H9 (cell line): Measurements from ENCODE around the gene C19orf44. TPM values are rescaled to one million over a fixed set of nuclear protein-coding genes. Genes with fewer than 3 reads are reported as not detected.

Experiments
- DNase-seq: peaks from one replicate; pipeline ENCODE4 v3.0.0-alpha.2; 2017
- H2AFZ ChIP-seq: one replicate; pipeline ENCODE4 v1.6.1; 2013; ENCODE audit warnings: mild to moderate bottlenecking, low read length, control low read depth, moderate library complexity
- H2AK5ac ChIP-seq: 2 replicates; pipeline ENCODE4 v1.6.1; 2013; ENCODE audit warnings: low read length, control low read depth, mixed read lengths; ENCODE audit not compliant: insufficient read length
- H2BK120ac ChIP-seq: one replicate; pipeline ENCODE4 v1.6.1; 2013; ENCODE audit warnings: low read depth, mild to moderate bottlenecking, low read length, control low read depth, inconsistent platforms; ENCODE audit not compliant: poor library complexity, severe bottlenecking
- H2BK12ac ChIP-seq: 2 replicates; pipeline ENCODE4 v1.6.1; 2013; ENCODE audit warnings: low read length, control low read depth, mixed read lengths, low read depth; ENCODE audit not compliant: insufficient read length
- H2BK15ac ChIP-seq: 2 replicates; pipeline ENCODE4 v1.6.1; 2013; ENCODE audit warnings: low read depth, low read length, control low read depth
- H2BK20ac ChIP-seq: one replicate; pipeline ENCODE4 v1.6.1; 2013; ENCODE audit warnings: low read depth, mild to moderate bottlenecking, low read length, control low read depth, inconsistent platforms; ENCODE audit not compliant: poor library complexity, severe bottlenecking
- H2BK5ac ChIP-seq: 2 replicates; pipeline ENCODE4 v1.6.1; 2013; ENCODE audit warnings: low read length, control low read depth, mixed read lengths; ENCODE audit not compliant: insufficient read length
- H3K14ac ChIP-seq: 2 replicates; pipeline ENCODE4 v1.6.1; 2013; ENCODE audit warnings: low read length, control low read depth; ENCODE audit not compliant: insufficient read depth
- H3K18ac ChIP-seq: 2 replicates; pipeline ENCODE4 v1.6.1; 2013; ENCODE audit warnings: low read depth, mild to moderate bottlenecking, mixed read lengths, low read length, control low read depth; ENCODE audit not compliant: insufficient read length
- H3K23ac ChIP-seq: 2 replicates; pipeline ENCODE4 v1.6.1; 2013; ENCODE audit warnings: low read length, control low read depth, mixed read lengths, low read depth; ENCODE audit not compliant: insufficient read length
- H3K23me2 ChIP-seq: 2 replicates; pipeline ENCODE4 v1.6.1; 2013; ENCODE audit warnings: low read depth, mild to moderate bottlenecking, mixed read lengths, low read length, control low read depth; ENCODE audit not compliant: insufficient read length, poor library complexity, severe bottlenecking
- H3K27ac ChIP-seq: 2 replicates; pipeline ENCODE4 v1.5.1; 2013; ENCODE audit warnings: low read length, control low read depth, mixed read lengths, low read depth; ENCODE audit not compliant: insufficient read length
- H3K27me3 ChIP-seq: 2 replicates; pipeline ENCODE4 v1.6.1; 2013; ENCODE audit warnings: low read length, control low read depth, inconsistent platforms; ENCODE audit not compliant: insufficient read depth
- H3K4ac ChIP-seq: 2 replicates; pipeline ENCODE4 v1.6.1; 2013; ENCODE audit warnings: low read depth, mild to moderate bottlenecking, control low read depth, inconsistent platforms, low read length, moderate library complexity
- H3K4me1 ChIP-seq: 2 replicates; pipeline ENCODE4 v1.6.1; 2013; ENCODE audit warnings: low read length, control low read depth, inconsistent platforms; ENCODE audit not compliant: insufficient read depth
- H3K4me2 ChIP-seq: 2 replicates; pipeline ENCODE4 v1.6.1; 2013; ENCODE audit warnings: low read length, control low read depth, mixed read lengths; ENCODE audit not compliant: insufficient read length, insufficient read depth
- H3K56ac ChIP-seq: 2 replicates; pipeline ENCODE4 v1.6.1; 2013; ENCODE audit warnings: low read depth, mild to moderate bottlenecking, mixed read lengths, low read length, control low read depth; ENCODE audit not compliant: insufficient read length
- H3K79me1 ChIP-seq: 2 replicates; pipeline ENCODE4 v1.6.1; 2013; ENCODE audit warnings: low read depth, mild to moderate bottlenecking, moderate library complexity, low read length, control low read depth, inconsistent platforms; ENCODE audit not compliant: insufficient read depth, poor library complexity, severe bottlenecking
- H3K79me2 ChIP-seq: 2 replicates; pipeline ENCODE4 v1.6.1; 2013; ENCODE audit warnings: low read length, control low read depth, inconsistent platforms; ENCODE audit not compliant: insufficient read depth
- H3K9ac ChIP-seq: 2 replicates; pipeline ENCODE4 v1.6.1; 2013; ENCODE audit warnings: low read length, control low read depth, mixed read lengths; ENCODE audit not compliant: insufficient read length; ENCODE audit errors: extremely low read depth
- H3K9me3 ChIP-seq: one replicate; pipeline ENCODE4 v1.6.1; 2013; ENCODE audit warnings: low read depth, low read length, inconsistent platforms; ENCODE audit not compliant: control insufficient read depth
- H3T11ph ChIP-seq: one replicate; pipeline ENCODE4 v1.6.1; 2013; ENCODE audit warnings: mild to moderate bottlenecking, low read length, control low read depth, inconsistent platforms
- H4K20me1 ChIP-seq: one replicate; pipeline ENCODE4 v1.6.1; 2013; ENCODE audit not compliant: control insufficient read depth, insufficient read length, insufficient read depth
- H4K5ac ChIP-seq: 2 replicates; pipeline ENCODE4 v1.6.1; 2013; ENCODE audit warnings: low read depth, mild to moderate bottlenecking, mixed read lengths, low read length, control low read depth; ENCODE audit not compliant: insufficient read length
- H4K8ac ChIP-seq: replicated peaks from 2 replicates; pipeline ENCODE4 v1.6.1; 2013; ENCODE audit warnings: low read length, control low read depth, mixed read lengths, low read depth; ENCODE audit not compliant: insufficient read length
- H4K91ac ChIP-seq: 2 replicates; pipeline ENCODE4 v1.6.1; 2013; ENCODE audit warnings: low read depth, mild to moderate bottlenecking, moderate library complexity, mixed read lengths, low read length, control low read depth; ENCODE audit not compliant: insufficient read length
- H3K27ac Mint-ChIP-seq, 3 experiments: 2 replicates in 2 of 3; 3 replicates in 1 of 3; pipeline ENCODE4 v1.8.0; 2020 to 2021; ENCODE audit warnings: mixed read lengths in 3 of 3, mild to moderate bottlenecking in 1 of 3, moderate library complexity in 1 of 3
- H3K27me3 Mint-ChIP-seq: 2 replicates; pipeline ENCODE4 v1.8.0; 2021; ENCODE audit warnings: low read depth, mild to moderate bottlenecking, moderate library complexity, mixed read lengths
- H3K36me3 Mint-ChIP-seq, 3 experiments: 2 replicates in 2 of 3; 3 replicates in 1 of 3; pipeline ENCODE4 v1.8.0; 2020 to 2021; ENCODE audit warnings: low read depth in 3 of 3, mixed read lengths in 3 of 3; ENCODE audit not compliant: insufficient read depth in 1 of 3
- H3K4me1 Mint-ChIP-seq, 2 experiments: 2 replicates each; pipeline ENCODE4 v1.8.0; 2020; ENCODE audit warnings: mixed read lengths in 2 of 2
- H3K4me3 Mint-ChIP-seq, 2 experiments: 2 replicates in 1 of 2; 3 replicates in 1 of 2; pipeline ENCODE4 v1.8.0; 2020 to 2021; ENCODE audit warnings: mild to moderate bottlenecking in 2 of 2, mixed read lengths in 2 of 2, moderate library complexity in 1 of 2
- H3K9me3 Mint-ChIP-seq, 2 experiments: 2 replicates in 1 of 2; 3 replicates in 1 of 2; pipeline ENCODE4 v1.8.0; 2020; ENCODE audit warnings: mild to moderate bottlenecking in 2 of 2, mixed read lengths in 2 of 2, moderate library complexity in 1 of 2
- CTCF ChIP-seq: fragments of 200-600 bp; sonication (generic); conservative IDR thresholded peaks from 3 replicates; pipeline ENCODE4 v1.8.0; 2021; ENCODE audit warnings: antibody characterized with exemption, mild to moderate bottlenecking
- WGBS: extraction: QIAGEN DNeasy Blood & Tissue Kit; methylation state at CpG from one replicate; pipeline ENCODE4 v1.1.7; 2013; ENCODE audit warnings: missing lambda C conversion rate, low lambda C conversion rate, mixed read lengths; ENCODE audit not compliant: insufficient read length; ENCODE audit errors: extremely low coverage; 5-methylcytosine and 5-hydroxymethylcytosine counted together
- total RNA-seq: library from RNA; stranded (reverse); gene quantifications from 2 replicates; pipeline ENCODE4 v1.2.1, GENCODE V29; 2021

Gene C19orf44
- total RNA-seq, 1 experiment from 2014 or later = 6.4 TPM

GRCh38 chr19:16544473-16545231 lies 48.5 kb downstream of the C19orf44 start:
- Histone ChIP-seq H3K9me3 (no peaks in the 10 kb centered on the region), H3K27me3 (no peaks in the 10 kb centered on the region), H3K27ac (no peak overlapping the region), H3K23ac (no peak overlapping the region), H3T11ph (no peak overlapping the region), H3K23me2 (peaks cover 13% of the 10 kb centered on the region), H4K8ac (no peak overlapping the region), H3K4me1 (no peaks in the 10 kb centered on the region; the same call in 1 of the 2 replicates), H2BK20ac (no peak overlapping the region), H4K20me1 (no peaks in the 10 kb centered on the region), H3K79me2 (peaks cover 15% of the 10 kb centered on the region; the same call in 1 of the 2 replicates), H3K4ac (no peak overlapping the region), H2BK120ac (no peak overlapping the region), H2BK12ac (no peak overlapping the region), H3K18ac (no peak overlapping the region), H4K5ac (no peak overlapping the region), H3K56ac (no peak overlapping the region), H2BK5ac (no peak overlapping the region), H3K14ac (no peak overlapping the region), H2BK15ac (no peak overlapping the region), H3K4me2 (no peak overlapping the region), H2AK5ac (no peak overlapping the region), H3K9ac (no peak overlapping the region), H2AFZ (no peak overlapping the region), H4K91ac (no peak overlapping the region), H3K79me1 (peaks cover 11% of the 10 kb centered on the region)
- H3K27ac Mint-ChIP-seq = peak overlapping the region; percentile 14 to 83 (median 75); a peak in 5 of 7 replicates
- DNase-seq = no peak
- no peak for TF ChIP-seq CTCF
- peak overlapping the region; percentile 11 to 22; a peak in 4 of 5 replicates for H3K4me3 Mint-ChIP-seq
- WGBS = no CpG with 5 or more reads among the region's 11 CpGs
- H3K9me3 Mint-ChIP-seq = no peaks in the 10 kb centered on the region
- no peaks in the 10 kb centered on the region for H3K27me3 Mint-ChIP-seq
- peaks cover 13 to 16% of the 10 kb centered on the region in 2 experiments for H3K4me1 Mint-ChIP-seq
- H3K36me3 Mint-ChIP-seq = peaks cover 13 to 19% (median 19%) of the 10 kb centered on the region in 3 experiments; a peak in 6 of 7 replicates
